Chondrocyte (in vitro differentiated cells): Measurements from ENCODE around the gene COL9A2. TPM values are rescaled to one million over a fixed set of nuclear protein-coding genes. Genes with fewer than 3 reads are reported as not detected.

Source experiments
- DNase-seq: peaks from one replicate; pipeline ENCODE4 v3.0.0; 2021; ENCODE audit warnings: mixed read lengths, low spot score
- H3K27ac Mint-ChIP-seq: one replicate; pipeline ENCODE4 v1.8.0; 2021; ENCODE audit warnings: mild to moderate bottlenecking, moderate library complexity, mixed read lengths; ENCODE audit not compliant: unreplicated experiment
- H3K27me3 Mint-ChIP-seq: 2 replicates; pipeline ENCODE4 v1.8.0; 2021; ENCODE audit warnings: low read depth, mixed read lengths
- H3K36me3 Mint-ChIP-seq: 2 replicates; pipeline ENCODE4 v1.8.0; 2021; ENCODE audit warnings: low read depth, mixed read lengths
- H3K4me1 Mint-ChIP-seq: 2 replicates; pipeline ENCODE4 v1.8.0; 2021; ENCODE audit warnings: low read depth, mild to moderate bottlenecking, mixed read lengths
- H3K4me3 Mint-ChIP-seq: one replicate; pipeline ENCODE4 v1.8.0; 2021; ENCODE audit warnings: mild to moderate bottlenecking, moderate library complexity, mixed read lengths; ENCODE audit not compliant: unreplicated experiment
- H3K9me3 Mint-ChIP-seq: 2 replicates; pipeline ENCODE4 v1.8.0; 2021; ENCODE audit warnings: low read depth, mixed read lengths
- CTCF ChIP-seq: fragments of 200-600 bp; sonication (generic); IDR thresholded peaks from 2 replicates; pipeline ENCODE4 v1.5.0; 2021; ENCODE audit warnings: antibody characterized with exemption, mild to moderate bottlenecking, moderate library complexity
- total RNA-seq: library from RNA; stranded (reverse); gene quantifications from 3 replicates; pipeline ENCODE4 v1.2.1, GENCODE V29; 2021

Gene COL9A2
- total RNA-seq, 1 donor from 2014 or later, result 9.9 TPM

DNA sequence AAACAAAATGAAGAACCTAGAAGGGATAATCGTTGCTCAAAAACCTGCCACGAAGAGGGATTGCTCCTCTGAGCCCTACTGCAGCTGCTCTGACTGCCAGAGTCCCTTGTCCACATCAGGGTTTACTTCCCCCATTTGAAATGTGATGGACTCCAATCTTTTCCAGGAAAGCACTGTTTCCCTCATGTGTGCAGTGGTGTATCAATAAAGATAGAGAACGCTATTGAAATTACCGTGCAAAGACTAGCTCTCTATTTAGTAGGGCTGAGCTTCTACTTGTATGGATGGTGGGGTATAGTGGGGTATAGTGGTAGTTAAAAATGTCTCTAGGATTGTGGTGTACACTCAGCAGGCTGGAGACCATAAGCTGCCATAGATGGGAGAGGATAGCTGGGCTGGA, 65.6 kb downstream of the COL9A2 start:
- no peak overlapping the region for H3K27ac Mint-ChIP-seq
- H3K27me3 Mint-ChIP-seq, result no peaks in the 10 kb centered on the region
- no peak for DNase-seq
- peaks cover 1% of the 10 kb centered on the region for H3K36me3 Mint-ChIP-seq
- no peak for TF ChIP-seq CTCF
- H3K4me1 Mint-ChIP-seq, result peaks cover 10% of the 10 kb centered on the region
- no peak overlapping the region for H3K4me3 Mint-ChIP-seq
- H3K9me3 Mint-ChIP-seq, result no peaks in the 10 kb centered on the region

Other genes with a start within 250 kb of the COL9A2 start
- gene PPT1, start 220.0 kb downstream of the COL9A2 start, total RNA-seq, result 48.3 to 79.0 TPM (median 48.6 TPM) in 3 replicates
- gene RLF, start 155.9 kb downstream of the COL9A2 start, total RNA-seq, result 11.9 to 16.0 TPM (median 15.5 TPM) in 3 replicates
- not detected in 3 replicates for gene TMCO2, start 69.3 kb downstream of the COL9A2 start, total RNA-seq
- 49.5 to 62.3 TPM (median 49.6 TPM) in 3 replicates for gene ZMPSTE24, start 59.0 kb downstream of the COL9A2 start, total RNA-seq
- gene SMAP2, start 56.4 kb upstream of the COL9A2 start, total RNA-seq, result 14.0 to 16.8 TPM (median 15.5 TPM) in 3 replicates
- gene ZFP69B, start 133.2 kb upstream of the COL9A2 start, total RNA-seq, result 7.4 to 13.4 TPM (median 11.9 TPM) in 3 replicates
- gene ZFP69, start 160.0 kb upstream of the COL9A2 start, total RNA-seq, result 4.5 to 4.9 TPM (median 4.5 TPM) in 3 replicates
- gene EXO5, start 191.5 kb upstream of the COL9A2 start, total RNA-seq, result 13.1 to 15.0 TPM (median 14.0 TPM) in 3 replicates
- gene ZNF684, start 214.4 kb upstream of the COL9A2 start, total RNA-seq, result 3.5 to 5.2 TPM (median 4.8 TPM) in 3 replicates